NB4 (cell line): ENCODE data around the gene MAMLD1.

ENCODE experiments used
- CTCF ChIP-seq: IDR thresholded peaks from one replicate; pipeline ENCODE4 v1.5.1; 2012; ENCODE audit warnings: low read depth, low read length
- POLR2A ChIP-seq: IDR thresholded peaks from 2 replicates; pipeline ENCODE4 v1.6.1; 2011; ENCODE audit warnings: mild to moderate bottlenecking; ENCODE audit not compliant: insufficient read length; ENCODE audit errors: extremely low read depth

- TF ChIP-seq POLR2A = no peak
- TF ChIP-seq CTCF = no peak
These were observed 9.2 kb downstream of the MAMLD1 start for GRCh38 chrX:150372280-150372679.
